ENCODE results near the gene AIP.

Gene AIP

GRCh38 chr11:67436459-67437081 lies 46.3 kb upstream of the AIP start:
- no peak for DNase-seq (ENCODE audit: extremely low read depth, low read depth)
- H3K4me3 ChIP-seq (replicated peaks; ENCODE audit: low read depth, low read length): no peak overlapping the region
- TF ChIP-seq CTCF (IDR thresholded peaks at IDR 0.05; ENCODE audit: low read depth, low read length, missing control alignments): no peak

GRCh38 chr11:67437082-67437808 lies 45.6 kb upstream of the AIP start, which contains the start of gene PTPRCAP:
PTPRCAP (minus strand) TSS chr11:67437682; CDS start chr11:67437619, 63 bp downstream.
- no peak for DNase-seq (ENCODE audit: extremely low read depth, low read depth)
- no peak for TF ChIP-seq CTCF (IDR thresholded peaks at IDR 0.05; ENCODE audit: low read depth, low read length, missing control alignments)
- H3K4me3 ChIP-seq (replicated peaks; ENCODE audit: low read depth, low read length): no peak within 1 kb of the TSS

- no peak for DNase-seq (ENCODE audit: extremely low read depth, low read depth)
- TF ChIP-seq CTCF (IDR thresholded peaks at IDR 0.05; ENCODE audit: low read depth, low read length, missing control alignments): no peak
- H3K4me3 ChIP-seq (replicated peaks; ENCODE audit: low read depth, low read length): no peak overlapping the region
These were observed 45.0 kb upstream of the AIP start for GRCh38 chr11:67437809-67438157.

- DNase-seq (ENCODE audit: extremely low read depth, low read depth): no peak
- no peak overlapping the region for H3K4me3 ChIP-seq (replicated peaks; ENCODE audit: low read depth, low read length)
- TF ChIP-seq CTCF (IDR thresholded peaks at IDR 0.05; ENCODE audit: low read depth, low read length, missing control alignments): no peak
These were observed 44.5 kb upstream of the AIP start for GRCh38 chr11:67438158-67438902.

GRCh38 chr11:67439321-67440228 lies 43.3 kb upstream of the AIP start:
- DNase-seq (ENCODE audit: extremely low read depth, low read depth): no peak
- peak; percentile 5 for TF ChIP-seq CTCF (IDR thresholded peaks at IDR 0.05; ENCODE audit: low read depth, low read length, missing control alignments)
- no peak overlapping the region for H3K4me3 ChIP-seq (replicated peaks; ENCODE audit: low read depth, low read length)

All from HFF-Myc (cell line).